Skeletal muscle tissue (tissue), 4 donors: ENCODE results near the gene KLRB1. TPM values are rescaled to one million over a fixed set of nuclear protein-coding genes. Genes with fewer than 3 reads are reported as not detected.
"Not testable (repeated sequence)": the region's sequence is repeated elsewhere in the genome, so short reads cannot be mapped to it uniquely, and the experiment has no call there.

Experiments used
- H3K27ac ChIP-seq: one replicate; pipeline ENCODE4 v1.7.0; 2013; ENCODE audit warnings: mild to moderate bottlenecking, low read depth, low read length, inconsistent platforms
- H3K27me3 ChIP-seq, 3 donors: one replicate each; pipeline ENCODE4 v1.7.0; 2013; ENCODE audit warnings: low read length in 3 of 3; ENCODE audit not compliant: control insufficient read depth in 3 of 3, insufficient read depth in 3 of 3
- H3K36me3 ChIP-seq, 3 donors: one replicate each; pipeline ENCODE4 v1.7.0; 2013; ENCODE audit warnings: low read length in 3 of 3; ENCODE audit not compliant: control insufficient read depth in 3 of 3, insufficient read depth in 3 of 3
- H3K4me1 ChIP-seq, 3 donors: one replicate each; pipeline ENCODE4 v1.7.0; 2013; ENCODE audit warnings: low read length in 3 of 3, mild to moderate bottlenecking in 3 of 3; ENCODE audit not compliant: control insufficient read depth in 3 of 3, insufficient read depth in 3 of 3
- H3K4me3 ChIP-seq, 3 donors: one replicate each; pipeline ENCODE4 v1.7.0; 2013; ENCODE audit warnings: low read length in 3 of 3
- H3K9ac ChIP-seq, 3 donors: one replicate each; pipeline ENCODE4 v1.7.0; 2013; ENCODE audit warnings: low read length in 3 of 3, mild to moderate bottlenecking in 3 of 3, moderate library complexity in 2 of 3, low read depth in 1 of 3
- H3K9me3 ChIP-seq, 3 donors: one replicate each; pipeline ENCODE4 v1.7.0; 2013; ENCODE audit warnings: low read length in 3 of 3; ENCODE audit not compliant: control insufficient read depth in 3 of 3
- total RNA-seq: library from RNA; depleted of rRNA; stranded (reverse); fragments of >200 nt; gene quantifications from one replicate; pipeline ENCODE4 v1.2.3, GENCODE V29; 2014
- donor health status: Osteomylitis.

Gene KLRB1
- total RNA-seq, result 0.52 TPM

- Histone ChIP-seq H3K27me3 (no peaks in the 10 kb centered on the region), H3K36me3 (no peaks in the 10 kb centered on the region), H3K9me3 (no peaks in the 10 kb centered on the region), H3K9ac (no peak within 1 kb of the TSS), H3K4me3 (no peak within 1 kb of the TSS), H3K27ac (no peak within 1 kb of the TSS), H3K4me1 (no peaks in the 10 kb centered on the region)
Measured at GRCh38 chr12:9607716-9608115, at the start of gene KLRB1. Gene KLRB1 (minus strand): TSS chr12:9607916. CDS start chr12:9607839, 77 bp downstream.

GRCh38 chr12:9651265-9651729 lies 43.6 kb upstream of the KLRB1 start:
- Histone ChIP-seq H3K27me3 (no peaks in the 10 kb centered on the region), H3K36me3 (peaks cover 5 to 19% (median 5%) of the 10 kb centered on the region in 3 donors), H3K9ac (no peak overlapping the region), H3K9me3 (no peaks in the 10 kb centered on the region), H3K27ac (peak overlapping the region; percentile 60), H3K4me1 (peaks cover 8 to 28% (median 25%) of the 10 kb centered on the region in 3 donors), H3K4me3 (peak overlapping the region in 1 of 3 donors; percentile 15)

GRCh38 chr12:9650151-9650576 lies 42.4 kb upstream of the KLRB1 start:
- Histone ChIP-seq H3K27me3 (no peaks in the 10 kb centered on the region), H3K36me3 (peaks cover 5 to 13% (median 5%) of the 10 kb centered on the region in 3 donors), H3K4me3 (peak overlapping the region; percentile 36 to 78 (median 48)), H3K4me1 (peaks cover 8 to 28% (median 25%) of the 10 kb centered on the region in 3 donors), H3K9ac (peak overlapping the region in 2 of 3 donors; percentile 28 to 87), H3K27ac (peak overlapping the region; percentile 87), H3K9me3 (no peaks in the 10 kb centered on the region)

- H3K27ac ChIP-seq, result peak overlapping the region; percentile 87
- H3K9ac ChIP-seq, result peak overlapping the region; percentile 24 to 88 (median 87)
- peaks cover 8 to 28% (median 25%) of the 10 kb centered on the region in 3 donors for H3K4me1 ChIP-seq
Measured at GRCh38 chr12:9649532-9649940, 41.8 kb upstream of the KLRB1 start.

GRCh38 chr12:9648701-9649531 lies 41.2 kb upstream of the KLRB1 start:
- Histone ChIP-seq H3K4me1 (peaks cover 8 to 28% (median 25%) of the 10 kb centered on the region in 3 donors), H3K9ac (peak overlapping the region; percentile 87 to 93 (median 88)), H3K27ac (peak overlapping the region; percentile 87), H3K9me3 (no peaks in the 10 kb centered on the region), H3K36me3 (peaks cover 0 to 5% (median 3%) of the 10 kb centered on the region in 3 donors), H3K27me3 (no peaks in the 10 kb centered on the region), H3K4me3 (peak overlapping the region; percentile 78 to 88 (median 82))

More at GRCh38 chr12:9649532-9649940, 41.8 kb upstream of the KLRB1 start:
- no peaks in the 10 kb centered on the region for H3K27me3 ChIP-seq
- H3K9me3 ChIP-seq, result no peaks in the 10 kb centered on the region
- H3K4me3 ChIP-seq, result peak overlapping the region; percentile 78 to 88 (median 82)
- H3K36me3 ChIP-seq, result peaks cover under 1 to 9% (median 5%) of the 10 kb centered on the region in 3 donors

GRCh38 chr12:9647825-9648700 lies 40.3 kb upstream of the KLRB1 start:
- H3K9me3 ChIP-seq, result no peaks in the 10 kb centered on the region
- H3K4me3 ChIP-seq, result peak overlapping the region; percentile 78 to 88 (median 82)
- H3K9ac ChIP-seq, result peak overlapping the region; percentile 87 to 93 (median 88)
- peaks cover 8 to 28% (median 25%) of the 10 kb centered on the region in 3 donors for H3K4me1 ChIP-seq
- no peaks in the 10 kb centered on the region for H3K36me3 ChIP-seq
- peak overlapping the region; percentile 87 for H3K27ac ChIP-seq
- no peaks in the 10 kb centered on the region for H3K27me3 ChIP-seq

GRCh38 chr12:9646794-9647781 lies 39.4 kb upstream of the KLRB1 start:
- Histone ChIP-seq H3K36me3 (no peaks in the 10 kb centered on the region), H3K27me3 (no peaks in the 10 kb centered on the region), H3K27ac (peak overlapping the region; percentile 87), H3K4me1 (peaks cover 8 to 28% (median 25%) of the 10 kb centered on the region in 3 donors), H3K9me3 (no peaks in the 10 kb centered on the region), H3K4me3 (peak overlapping the region; percentile 78 to 88 (median 82)), H3K9ac (peak overlapping the region; percentile 87 to 93 (median 88))

- H3K9me3 ChIP-seq, H3K4me3 ChIP-seq, H3K27ac ChIP-seq, H3K36me3 ChIP-seq, H3K9ac ChIP-seq, H3K27me3 ChIP-seq: not testable (repeated sequence)
- H3K4me1 ChIP-seq, result peaks cover 5 to 15% (median 12%) of the 10 kb centered on the region in 3 donors
Measured at GRCh38 chr12:9644985-9645551, 37.4 kb upstream of the KLRB1 start.
